Pancreas (tissue), 10 donors: Measurements from ENCODE around the gene GPR31. TPM values are rescaled to one million over a fixed set of nuclear protein-coding genes. Genes with fewer than 3 reads are reported as not detected.
"Not testable (repeated sequence)": the region's sequence is repeated elsewhere in the genome, so short reads cannot be mapped to it uniquely, and the experiment has no call there.

Source experiments
- ATAC-seq, 4 donors: fragments of 200-7000 bp; cut with Tn5 transposase; one replicate each; pipeline versions ENCODE4 v1.8.0 to v1.9.1; 2020; ENCODE audit warnings: mild to moderate bottlenecking in 4 of 4, moderate library complexity in 4 of 4
- DNase-seq, 6 donors: peaks; one replicate each; pipeline ENCODE4 v3.0.0-alpha.2; 2020
- FAIRE-seq: peaks from 2 replicates; lab custom pipeline; 2012; peaks lifted over from hg19 to GRCh38; lab: Jason Lieb, UNC
- H3K27ac ChIP-seq, 4 donors: fragments of 200-600 bp; sonication (generic); 1 replicate in 3 of 4; 2 replicates in 1 of 4; pipeline versions ENCODE4 v1.5.0 to v1.8.0; 2020
- H3K27me3 ChIP-seq, 4 donors: fragments of 200-600 bp; one replicate each; pipeline ENCODE4 v1.8.0; 2021
- H3K36me3 ChIP-seq, 3 donors: fragments of 200-600 bp; sonication (generic) in 1 of 3; one replicate each; pipeline versions ENCODE4 v1.5.0 to v1.8.0; 2020 to 2021
- H3K4me1 ChIP-seq, 3 donors: fragments of 200-600 bp; one replicate each; pipeline ENCODE4 v1.8.0; 2021
- H3K4me3 ChIP-seq, 4 donors: fragments of 200-600 bp; sonication (generic) in 2 of 4; one replicate each; pipeline versions ENCODE4 v1.5.0 to v1.8.0; 2020 to 2021
- H3K9me3 ChIP-seq, 4 donors: fragments of 200-600 bp; one replicate each; pipeline ENCODE4 v1.8.0; 2021
- WGBS, 2 donors: extraction: QIAGEN DNeasy Blood & Tissue Kit; methylation state at CpG; one replicate each; pipeline ENCODE4 v1.1.7; 2013; 5-methylcytosine and 5-hydroxymethylcytosine counted together
- intact Hi-C, 3 donors: fragments of 100-400 bp; cut with DNase I; formaldehyde crosslinking; loops; one replicate each; pipeline versions ENCODE4 v1.11.1 to v1.14.2; 2022
- polyA plus RNA-seq, 2 donors: library from polyadenylated mRNA; stranded (reverse); fragments of 200-250 nt; gene quantifications; one replicate each; pipeline ENCODE4 v1.2.3, GENCODE V29; 2013
- total RNA-seq, 6 donors: library from RNA; stranded (reverse); fragmentation: NEBNext Ultra II Directional in 4 of 6; extraction: Animal tissue kit (Norgen Biotek cat#: 25700) in 4 of 6; gene quantifications; one replicate each; pipeline versions ENCODE4 v1.2.1 to v1.2.4, GENCODE V29; 2021 to 2023
- TF ChIP-seq, protein P1 (sequence below), 4 donors: fragments of 200-600 bp; sonication (generic) in 3 of 4; IDR thresholded peaks; one replicate each; pipeline versions ENCODE4 v1.5.0 to v1.8.0; 2021; ENCODE audit warnings: antibody characterized with exemption in 4 of 4
- donor health status: healthy with polysubstance abuse.
- donor health status: DM: no; HTN: no; CAD: no; lungs with moderate emphysema.
- donor health status: DM: no; HTN: no; CAD: no.
- donor health status: control.
- donor health status: control.
- donor health status: Bipolar disorder and iron deficiency.
- donor health status: DM: yes; HTN: yes; CAD: no.
- donor health status: DM: no; HTN: no; CAD: no.
- donor health status: DM: no; HTN: no; CAD: no.
- donor health status: DM: yes; HTN: yes; CAD: no.

GPR31 gene
- total and polyA plus RNA-seq, 8 donors = not detected

- no peak for ATAC-seq
- 91 to 93% methylated on average over 14 of the region's 14 CpGs for WGBS, 2 donors
- no peak for DNase-seq
- H3K27ac ChIP-seq = no peak overlapping the region
- TF ChIP-seq, protein P1, sequence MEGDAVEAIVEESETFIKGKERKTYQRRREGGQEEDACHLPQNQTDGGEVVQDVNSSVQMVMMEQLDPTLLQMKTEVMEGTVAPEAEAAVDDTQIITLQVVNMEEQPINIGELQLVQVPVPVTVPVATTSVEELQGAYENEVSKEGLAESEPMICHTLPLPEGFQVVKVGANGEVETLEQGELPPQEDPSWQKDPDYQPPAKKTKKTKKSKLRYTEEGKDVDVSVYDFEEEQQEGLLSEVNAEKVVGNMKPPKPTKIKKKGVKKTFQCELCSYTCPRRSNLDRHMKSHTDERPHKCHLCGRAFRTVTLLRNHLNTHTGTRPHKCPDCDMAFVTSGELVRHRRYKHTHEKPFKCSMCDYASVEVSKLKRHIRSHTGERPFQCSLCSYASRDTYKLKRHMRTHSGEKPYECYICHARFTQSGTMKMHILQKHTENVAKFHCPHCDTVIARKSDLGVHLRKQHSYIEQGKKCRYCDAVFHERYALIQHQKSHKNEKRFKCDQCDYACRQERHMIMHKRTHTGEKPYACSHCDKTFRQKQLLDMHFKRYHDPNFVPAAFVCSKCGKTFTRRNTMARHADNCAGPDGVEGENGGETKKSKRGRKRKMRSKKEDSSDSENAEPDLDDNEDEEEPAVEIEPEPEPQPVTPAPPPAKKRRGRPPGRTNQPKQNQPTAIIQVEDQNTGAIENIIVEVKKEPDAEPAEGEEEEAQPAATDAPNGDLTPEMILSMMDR (IDR thresholded peaks at IDR 0.05) = no peak
- H3K27me3 ChIP-seq = no peaks in the 10 kb centered on the region
- no peak for FAIRE-seq
- no peaks in the 10 kb centered on the region for H3K9me3 ChIP-seq
- no peaks in the 10 kb centered on the region for H3K36me3 ChIP-seq
- H3K4me3 ChIP-seq = no peak overlapping the region
- H3K4me1 ChIP-seq = no peaks in the 10 kb centered on the region
- intact Hi-C loops = no loop called here
These were observed 43.0 kb upstream of the GPR31 start for GRCh38 chr6:167200806-167201205.

DNA sequence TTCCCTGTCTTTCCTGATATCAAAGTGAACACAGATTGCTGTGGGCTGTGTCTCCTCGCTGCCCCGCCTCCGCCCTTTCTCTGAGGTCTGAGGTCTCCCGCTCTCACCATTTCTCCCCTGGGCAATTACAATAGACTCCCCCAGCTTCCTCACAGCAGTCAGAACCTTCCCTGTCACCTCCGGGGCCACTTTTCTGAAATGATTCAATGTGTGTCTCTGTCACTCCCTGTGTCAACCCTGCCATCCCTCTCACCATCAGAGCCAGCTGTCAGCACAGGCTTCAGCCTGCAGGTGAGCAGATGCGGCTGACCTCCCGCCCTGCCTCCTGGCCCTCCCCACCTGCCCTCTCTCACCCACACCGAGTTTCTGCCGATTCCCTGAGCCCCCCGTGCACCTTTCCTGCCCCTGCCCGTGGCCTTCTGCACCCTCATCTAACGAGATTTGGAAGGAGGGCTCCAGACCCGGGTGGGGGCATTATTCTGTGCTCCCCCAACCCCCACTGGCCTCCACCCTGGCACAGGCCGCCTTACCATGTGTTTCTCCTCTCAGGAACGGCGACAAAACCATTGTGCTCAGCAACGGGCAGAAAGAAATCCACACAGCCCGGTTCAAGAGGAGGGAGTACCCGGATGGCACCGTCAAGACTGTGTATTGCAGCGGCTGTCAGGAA is 38.3 kb upstream of the GPR31 start:
- intact Hi-C loops, H3K36me3 ChIP-seq, H3K4me1 ChIP-seq, H3K4me3 ChIP-seq, H3K27ac ChIP-seq, FAIRE-seq, DNase-seq, ATAC-seq, H3K27me3 ChIP-seq, H3K9me3 ChIP-seq: not testable (repeated sequence)
- WGBS, 2 donors = 60 to 65% methylated on average over 10 of the region's 21 CpGs

DNA sequence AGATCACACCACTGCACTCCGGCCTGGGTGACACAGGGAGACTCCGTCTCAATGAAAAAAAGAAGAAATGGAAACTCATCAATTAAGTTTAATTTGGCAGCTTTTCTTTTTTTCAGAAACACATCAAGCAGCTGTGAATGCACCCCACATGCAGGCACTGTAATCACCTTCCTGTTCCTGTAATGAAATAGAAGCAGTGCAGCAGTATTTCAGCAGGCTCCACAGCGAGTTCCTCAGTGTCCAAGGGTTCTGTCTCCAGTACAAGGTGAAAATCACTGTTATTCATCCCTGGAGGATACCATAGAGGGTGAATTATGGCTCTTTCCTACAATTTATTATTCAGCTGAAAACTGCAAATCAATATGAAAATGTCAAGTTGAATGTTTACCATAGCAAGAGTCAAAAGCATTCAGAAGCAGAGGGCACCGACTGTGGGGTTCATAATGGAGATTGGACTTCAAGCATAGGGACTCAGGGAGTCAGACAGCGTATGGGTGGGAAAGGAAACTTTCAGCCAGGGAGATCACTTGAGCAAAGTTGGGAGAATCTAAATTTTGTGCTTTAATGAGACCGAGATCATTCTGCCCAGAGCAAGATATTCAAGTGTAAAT is 35.8 kb upstream of the GPR31 start:
- H3K36me3 ChIP-seq, DNase-seq, ATAC-seq, FAIRE-seq, H3K27ac ChIP-seq, intact Hi-C loops, H3K4me3 ChIP-seq, H3K9me3 ChIP-seq, H3K27me3 ChIP-seq, H3K4me1 ChIP-seq: not testable (repeated sequence)
- WGBS, 2 donors = 61 to 65% methylated on average over 6 of the region's 6 CpGs

GRCh38 chr6:167191043-167191583 is 33.3 kb upstream of the GPR31 start:
- FAIRE-seq, H3K27ac ChIP-seq, H3K9me3 ChIP-seq, H3K36me3 ChIP-seq, H3K27me3 ChIP-seq, H3K4me1 ChIP-seq, ATAC-seq, intact Hi-C loops, H3K4me3 ChIP-seq, DNase-seq: not testable (repeated sequence)
- WGBS, 2 donors = 88 to 96% methylated on average over 8 of the region's 8 CpGs

DNA sequence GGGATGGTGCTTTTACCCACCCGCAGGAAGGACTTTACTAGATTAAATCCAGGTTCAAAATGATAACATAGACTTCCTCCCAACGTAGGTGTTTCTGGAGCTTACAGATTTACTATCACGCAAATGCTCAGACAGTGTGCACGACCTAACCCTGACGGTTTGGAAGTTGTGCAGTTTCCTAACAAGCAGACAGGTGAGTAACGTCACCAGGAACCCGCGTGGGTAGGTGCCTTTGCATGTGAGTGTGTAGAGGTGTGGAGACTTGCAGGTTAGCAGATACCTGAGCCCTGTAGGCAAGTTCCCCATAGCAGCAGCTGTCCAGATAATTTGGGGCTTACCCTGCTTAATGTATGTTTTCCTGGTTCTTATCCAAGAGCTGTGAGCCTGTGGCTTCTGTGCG is 29.5 kb upstream of the GPR31 start:
- H3K36me3 ChIP-seq, FAIRE-seq, H3K27ac ChIP-seq, H3K4me3 ChIP-seq, H3K27me3 ChIP-seq, H3K9me3 ChIP-seq, H3K4me1 ChIP-seq, ATAC-seq, DNase-seq, intact Hi-C loops: not testable (repeated sequence)
- WGBS, 2 donors = 49 to 60% methylated on average over 9 of the region's 9 CpGs

DNA sequence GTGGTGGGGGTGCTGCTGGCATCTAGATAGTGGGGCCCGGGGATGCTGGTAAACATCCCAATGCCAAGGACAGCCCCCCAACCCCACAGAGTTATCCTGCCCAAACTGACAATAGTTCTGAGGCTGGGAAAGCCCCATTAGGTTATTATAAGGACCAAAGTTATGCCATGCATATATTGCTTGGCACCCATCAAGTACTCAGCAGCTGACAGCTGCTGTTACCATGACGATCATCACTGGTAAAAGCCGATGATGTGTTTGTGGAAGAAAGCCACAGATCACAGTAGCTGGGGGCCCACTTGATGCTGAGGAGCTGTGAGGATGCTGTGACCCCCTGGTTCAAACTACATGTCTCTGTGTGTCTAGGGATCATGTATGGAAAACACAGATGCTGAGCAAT is 27.3 kb upstream of the GPR31 start:
- WGBS, 2 donors = 37 to 38% methylated on average over 3 of the region's 3 CpGs
- H3K27ac ChIP-seq, H3K4me1 ChIP-seq, H3K4me3 ChIP-seq, intact Hi-C loops, DNase-seq, H3K36me3 ChIP-seq, FAIRE-seq, H3K9me3 ChIP-seq, H3K27me3 ChIP-seq, ATAC-seq: not testable (repeated sequence)

GRCh38 chr6:167182913-167183314 is 25.1 kb upstream of the GPR31 start:
- H3K4me3 ChIP-seq, H3K9me3 ChIP-seq, DNase-seq, H3K27me3 ChIP-seq, H3K36me3 ChIP-seq, intact Hi-C loops, H3K4me1 ChIP-seq, H3K27ac ChIP-seq: not testable (repeated sequence)
- TF ChIP-seq, protein P1 (IDR thresholded peaks at IDR 0.05) = peak in 2 of 4 donors; percentile 14 to 16
- WGBS, 2 donors = 3 to 6% methylated on average over 4 of the region's 8 CpGs
- peak; percentile 94 for FAIRE-seq
- peak; percentile 70 to 90 (median 90) for ATAC-seq

GRCh38 chr6:167181351-167181750 is 23.6 kb upstream of the GPR31 start:
- H3K27ac ChIP-seq, H3K27me3 ChIP-seq, H3K36me3 ChIP-seq, intact Hi-C loops, H3K9me3 ChIP-seq, FAIRE-seq, H3K4me1 ChIP-seq, DNase-seq, H3K4me3 ChIP-seq: not testable (repeated sequence)
- WGBS, 2 donors = 17% methylated on average over 1 of the region's 6 CpGs; no CpG with 5 or more reads in 1 of the 2 donors
- ATAC-seq = peak in 1 of 4 donors; percentile 33

DNA sequence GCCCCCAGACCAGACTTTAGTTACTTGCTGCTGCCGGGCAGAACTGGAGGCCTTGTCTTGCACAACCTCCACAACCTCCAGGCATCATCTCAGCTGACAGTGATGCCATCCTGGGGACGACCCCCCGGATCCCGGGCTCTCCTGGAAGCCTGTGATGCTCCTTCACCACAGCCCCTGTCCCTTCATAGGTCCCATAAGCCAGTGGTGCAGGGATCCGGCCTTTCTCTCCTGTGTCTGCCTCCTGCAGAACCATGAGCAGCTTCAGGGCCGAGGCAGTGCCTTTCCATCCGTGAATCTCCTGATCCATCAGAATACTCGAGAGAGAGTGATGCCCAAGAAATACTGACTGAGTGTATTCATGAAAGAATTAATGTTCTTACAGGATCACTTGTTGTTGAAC is 22.3 kb upstream of the GPR31 start:
- intact Hi-C loops, H3K27me3 ChIP-seq, H3K4me1 ChIP-seq, DNase-seq, H3K36me3 ChIP-seq, H3K4me3 ChIP-seq, FAIRE-seq, ATAC-seq, H3K9me3 ChIP-seq, H3K27ac ChIP-seq: not testable (repeated sequence)
- WGBS, 2 donors = 65 to 72% methylated on average over 6 to 8 of the region's 8 CpGs
